ENCODE measurements around the gene ANGEL2.

- TF ChIP-seq POLR2A (IDR thresholded peaks at IDR 0.05; ENCODE audit: low read depth, low read length), result no peak
- no peak for TF ChIP-seq TAF1 (IDR thresholded peaks at IDR 0.05; ENCODE audit: low read depth, low read length)
- no peak for TF ChIP-seq POLR2AphosphoS5 (IDR thresholded peaks at IDR 0.05; ENCODE audit: low read depth, low read length)
- no peak for TF ChIP-seq POU2F2 (IDR thresholded peaks at IDR 0.05; ENCODE audit: low read depth, low read length)
- TF ChIP-seq PAX5 (IDR thresholded peaks at IDR 0.05; ENCODE audit: insufficient read depth, low read length, severe bottlenecking), result no peak
- TF ChIP-seq SPI1 (IDR thresholded peaks at IDR 0.05; ENCODE audit: low read depth, low read length), result no peak
These were observed 63.6 kb downstream of the ANGEL2 start for GRCh38 chr1:212951947-212952640.

All from GM12891 (cell line).